Measurements from ENCODE around the gene GRIP2.

- TF ChIP-seq RNF2 (IDR thresholded peaks at IDR 0.05): no peak
- TF ChIP-seq ZNF639 (CRISPR knock-in tag; conservative IDR thresholded peaks at IDR 0.05 in 1 of 2, IDR thresholded peaks at IDR 0.05 in 1 of 2): no peak
- TF ChIP-seq FOXO4 (CRISPR knock-in tag; IDR thresholded peaks at IDR 0.05): no peak
- TF ChIP-seq POLR2A (conservative IDR thresholded peaks at IDR 0.05): no peak
- TF ChIP-seq BRF2 (IDR thresholded peaks at IDR 0.05; ENCODE audit: borderline replicate concordance, insufficient read depth, insufficient read length): no peak
- TF ChIP-seq ETV5 (CRISPR knock-in tag; IDR thresholded peaks at IDR 0.05; ENCODE audit: low read depth): no peak
- TF ChIP-seq RAD21 (CRISPR knock-in tag; conservative IDR thresholded peaks at IDR 0.05 in 1 of 2, IDR thresholded peaks at IDR 0.05 in 1 of 2): no peak
- TF ChIP-seq CTCF (IDR thresholded peaks at IDR 0.05 in 2 of 3, conservative IDR thresholded peaks at IDR 0.05 in 1 of 3; ENCODE audit: insufficient read depth in 2 of 3, low read depth in 1 of 3, low read length in 3 of 3): no peak
- no peak for TF ChIP-seq CEBPZ (IDR thresholded peaks at IDR 0.05; ENCODE audit: borderline replicate concordance, low read depth, low read length)
- TF ChIP-seq ADNP (tag; IDR thresholded peaks at IDR 0.05): no peak
- no peak for TF ChIP-seq CUX1 (CRISPR knock-in tag; IDR thresholded peaks at IDR 0.05)
- TF ChIP-seq NFIC (IDR thresholded peaks at IDR 0.05): no peak
- TF ChIP-seq NUFIP1 (IDR thresholded peaks at IDR 0.05; ENCODE audit: partially characterized antibody): no peak
- no peak for TF ChIP-seq SIX5 (IDR thresholded peaks at IDR 0.05; ENCODE audit: borderline replicate concordance in 1 of 2, insufficient read depth in 1 of 2, low read depth in 1 of 2, low read length in 2 of 2)
These were observed 761 bp upstream of the GRIP2 start for GRCh38 chr3:14540821-14541385.

All from K562 (cell line).